RPMI7951 (cell line): ENCODE results near the gene NFIC. TPM values are rescaled to one million over a fixed set of nuclear protein-coding genes. Genes with fewer than 3 reads are reported as not detected.
"Not testable (repeated sequence)": the region's sequence is repeated elsewhere in the genome, so short reads cannot be mapped to it uniquely, and the experiment has no call there.

Source experiments
- DNase-seq: peaks from one replicate; pipeline ENCODE4 v3.0.0-alpha.2; 2012; ENCODE audit warnings: low read depth
- total RNA-seq: library from RNA; depleted of rRNA; stranded (reverse); fragments of >200 nt; shearing (Covaris generic); gene quantifications from 2 replicates; pipeline ENCODE4 v1.2.3, GENCODE V29; 2014

Gene NFIC
- total RNA-seq, 1 experiment from 2014 or later, result 20.9 TPM

DNA sequence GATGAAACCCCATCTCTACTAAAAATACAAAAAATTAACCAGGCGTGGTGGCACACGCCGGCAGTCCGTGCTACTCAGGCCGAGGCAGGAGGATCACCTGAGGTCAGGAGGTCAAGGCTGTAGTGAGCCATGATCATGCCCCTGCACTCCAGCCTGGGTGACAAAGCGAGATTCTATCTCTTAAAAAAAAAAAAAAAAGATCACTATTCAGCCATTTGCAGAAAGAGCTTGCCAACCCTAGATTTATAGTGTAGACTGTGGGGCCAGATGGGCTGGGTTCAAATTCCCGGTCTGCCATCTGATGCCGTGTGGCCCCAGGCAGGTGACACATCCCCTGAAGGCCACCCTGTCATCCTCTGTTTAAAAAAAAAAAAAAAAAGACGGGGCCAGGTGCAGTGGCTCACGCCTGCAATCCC lies 85.1 kb downstream of the NFIC start:
- DNase-seq, result peak; percentile 28

DNA sequence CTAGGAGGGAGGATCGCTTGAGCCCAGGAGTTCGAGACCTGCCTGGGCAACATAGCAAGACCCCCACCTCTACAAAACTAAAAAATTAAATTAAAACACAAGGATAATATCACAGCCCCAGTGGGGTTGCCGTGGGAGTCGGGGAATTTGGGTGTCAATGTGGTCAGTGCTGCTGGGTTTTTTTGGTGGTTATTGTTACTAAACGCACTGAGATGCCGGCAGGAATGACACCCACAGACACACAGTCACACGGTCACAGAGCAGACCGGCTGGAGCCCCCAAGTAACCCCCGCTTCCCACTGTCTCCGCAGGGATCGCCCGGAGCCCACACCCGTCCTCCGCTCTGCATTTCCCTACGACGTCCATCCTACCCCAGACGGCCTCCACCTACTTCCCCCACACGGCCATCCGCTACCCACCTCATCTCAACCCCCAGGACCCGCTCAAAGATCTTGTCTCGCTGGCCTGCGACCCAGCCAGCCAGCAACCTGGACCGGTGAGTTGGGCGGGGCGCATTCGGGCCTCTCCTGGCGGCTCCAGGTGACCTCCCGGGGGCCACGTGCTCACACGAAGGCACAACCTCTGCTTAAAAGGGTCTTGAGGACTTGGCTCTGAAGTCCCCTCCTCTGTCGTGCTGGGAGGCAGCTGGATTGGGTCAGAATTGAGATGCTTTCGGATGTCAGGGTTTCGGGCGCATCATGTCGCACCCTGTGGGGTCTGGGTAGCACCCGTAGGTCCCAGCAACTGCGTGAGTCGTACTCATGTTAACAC lies 86.0 kb downstream of the NFIC start:
- no peak for DNase-seq

DNA sequence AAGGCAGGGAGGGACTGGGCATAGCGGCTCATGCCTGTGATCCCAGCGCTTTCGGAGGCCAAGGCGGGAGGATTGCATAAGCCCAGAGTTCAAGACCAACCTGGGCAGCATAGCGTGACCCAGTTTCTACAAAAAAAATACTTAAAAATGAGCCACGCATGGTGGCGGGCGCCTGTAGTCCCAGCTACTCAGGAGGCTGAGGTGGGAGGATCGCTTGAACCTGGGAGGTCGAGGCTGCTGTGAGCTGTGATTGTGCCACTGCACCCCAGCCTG lies 86.5 kb downstream of the NFIC start:
- not testable (repeated sequence) for DNase-seq

DNA sequence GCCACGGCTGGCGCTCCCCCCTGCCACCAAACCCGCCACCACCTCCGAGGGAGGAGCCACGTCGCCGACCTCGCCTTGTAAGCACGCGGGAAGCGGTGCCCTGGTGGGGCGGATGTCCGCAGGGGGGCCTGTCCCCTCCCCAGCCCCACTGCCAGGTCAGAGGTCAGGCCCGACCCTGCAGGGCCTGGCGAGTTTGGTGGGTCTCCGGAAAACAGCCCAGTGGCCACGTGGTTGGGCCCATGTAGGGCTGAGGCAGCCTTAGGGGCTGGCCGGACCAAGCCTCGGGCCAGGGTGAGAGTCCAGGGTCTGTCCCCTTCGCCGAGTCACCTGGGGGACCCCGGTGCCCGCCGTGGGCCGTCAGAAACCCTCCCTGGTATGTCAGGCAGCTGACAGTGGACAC lies 87.5 kb downstream of the NFIC start:
- no peak for DNase-seq

DNA sequence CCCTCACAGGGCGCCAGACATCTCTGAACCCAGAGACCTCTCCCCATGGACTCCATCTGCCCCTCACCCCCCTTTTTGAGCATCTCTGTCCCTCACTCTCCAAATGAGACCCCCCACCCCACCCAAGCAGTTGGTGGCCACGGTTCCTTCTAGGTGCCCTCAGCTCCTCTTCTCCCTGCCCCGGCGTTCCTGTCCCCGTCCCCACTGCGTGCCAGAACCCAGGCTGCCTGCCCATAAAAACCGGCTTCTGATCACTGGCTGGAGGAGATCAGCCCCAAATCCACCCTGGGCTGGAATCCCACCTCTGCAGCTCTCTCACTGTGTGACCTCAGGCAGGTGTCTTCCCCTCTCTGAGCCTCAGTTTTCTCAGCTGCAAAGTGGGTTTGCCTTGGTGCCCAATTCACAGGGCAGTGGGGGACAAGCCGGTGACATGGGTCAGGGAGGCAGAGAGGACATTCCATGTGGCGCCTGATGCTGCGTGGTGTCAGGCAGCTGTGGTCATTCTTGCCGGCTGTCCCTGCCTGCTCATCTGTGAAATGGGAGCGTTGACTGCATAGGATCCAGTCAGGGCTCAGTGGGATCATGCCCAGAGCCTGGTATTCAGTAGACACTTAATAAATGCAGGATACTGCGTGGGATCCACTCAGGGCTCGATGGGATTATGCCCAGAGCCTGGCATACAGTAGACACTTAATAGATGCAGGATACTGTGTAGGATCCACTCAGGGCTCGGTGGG lies 88.4 kb downstream of the NFIC start:
- no peak for DNase-seq

DNA sequence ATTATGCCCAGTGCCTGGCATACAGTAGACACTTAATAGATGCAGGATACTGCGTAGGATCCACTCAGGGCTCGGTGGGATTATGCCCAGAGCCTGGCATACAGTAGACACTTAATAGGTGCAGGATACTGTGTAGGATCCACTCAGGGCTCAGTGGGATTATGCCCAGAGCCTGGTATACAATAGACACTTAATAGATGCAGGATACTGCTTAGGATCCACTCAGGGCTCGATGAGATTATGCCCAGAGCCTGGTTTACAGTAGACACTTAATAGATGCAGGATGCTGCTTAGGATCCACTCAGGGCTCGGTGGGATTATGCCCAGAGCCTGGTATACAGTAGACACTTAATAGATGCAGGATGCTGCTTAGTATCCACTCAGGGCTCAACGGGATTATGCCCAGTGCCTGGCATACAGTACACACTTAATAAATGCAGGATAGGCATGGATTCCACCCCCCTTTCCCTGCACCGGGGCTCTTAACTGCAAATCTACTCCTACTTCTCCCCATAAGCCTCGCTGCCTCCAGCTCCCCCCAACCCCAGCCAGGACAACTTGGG lies 89.1 kb downstream of the NFIC start:
- DNase-seq, result no peak

DNA sequence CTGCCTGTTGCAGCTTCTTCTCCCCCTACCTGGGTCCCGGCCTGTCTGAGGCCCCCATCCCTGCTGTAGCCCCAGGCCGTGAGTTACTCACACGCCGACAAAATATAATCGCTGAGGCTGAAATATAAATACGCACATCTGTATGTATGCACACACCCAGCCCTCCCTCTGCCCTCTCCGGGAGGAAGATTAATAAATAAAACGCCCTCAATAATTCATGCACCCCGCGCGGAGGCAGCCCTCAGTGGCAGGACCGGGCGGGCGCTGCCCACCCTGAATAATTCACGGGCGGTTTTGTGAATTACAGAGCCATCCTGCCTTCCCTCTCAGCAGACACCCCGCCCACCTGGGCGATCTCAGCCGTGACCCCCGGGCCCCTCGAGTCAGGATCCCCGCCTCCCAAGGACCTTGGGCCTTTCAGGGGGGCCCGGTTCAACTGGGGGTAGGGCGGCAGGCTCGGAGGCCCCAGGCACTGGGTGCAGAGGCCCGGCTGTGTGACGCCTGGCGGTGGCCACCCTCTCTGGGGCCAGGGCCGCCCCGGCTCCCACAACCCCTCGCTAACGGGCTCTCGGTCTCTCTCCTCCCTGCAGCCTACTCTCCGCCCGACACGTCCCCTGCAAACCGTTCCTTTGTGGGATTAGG lies 89.7 kb downstream of the NFIC start:
- no peak for DNase-seq

DNA sequence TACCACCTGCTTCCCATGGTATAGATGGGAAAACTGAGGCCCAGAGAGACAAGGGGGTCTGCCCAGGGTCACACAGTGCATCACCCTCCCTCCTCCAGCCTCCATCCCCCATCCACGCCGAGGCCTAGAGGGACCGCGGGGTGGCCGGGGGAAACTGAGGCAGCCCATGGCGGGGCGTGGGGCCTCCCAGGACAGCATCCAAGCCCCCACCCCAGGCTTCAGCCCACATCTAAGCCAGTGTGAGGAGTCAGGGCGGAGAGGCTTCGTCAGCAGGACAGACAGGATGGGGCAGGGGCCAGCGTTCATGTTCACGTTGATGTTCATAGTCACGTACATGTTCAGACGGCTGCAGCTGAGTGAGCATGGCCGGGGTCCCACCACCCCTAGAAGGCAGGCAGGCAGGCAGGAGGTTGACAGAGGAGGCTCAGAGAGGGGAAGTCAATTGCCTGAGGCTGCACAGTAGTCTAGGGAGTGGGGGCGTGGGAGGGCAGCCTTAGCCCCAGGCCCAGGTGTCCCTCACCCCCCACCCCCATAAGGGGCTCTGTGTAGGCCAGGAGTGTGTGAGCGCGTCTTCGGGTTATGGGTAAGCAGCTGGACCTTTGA lies 90.6 kb downstream of the NFIC start:
- DNase-seq, result no peak

DNA sequence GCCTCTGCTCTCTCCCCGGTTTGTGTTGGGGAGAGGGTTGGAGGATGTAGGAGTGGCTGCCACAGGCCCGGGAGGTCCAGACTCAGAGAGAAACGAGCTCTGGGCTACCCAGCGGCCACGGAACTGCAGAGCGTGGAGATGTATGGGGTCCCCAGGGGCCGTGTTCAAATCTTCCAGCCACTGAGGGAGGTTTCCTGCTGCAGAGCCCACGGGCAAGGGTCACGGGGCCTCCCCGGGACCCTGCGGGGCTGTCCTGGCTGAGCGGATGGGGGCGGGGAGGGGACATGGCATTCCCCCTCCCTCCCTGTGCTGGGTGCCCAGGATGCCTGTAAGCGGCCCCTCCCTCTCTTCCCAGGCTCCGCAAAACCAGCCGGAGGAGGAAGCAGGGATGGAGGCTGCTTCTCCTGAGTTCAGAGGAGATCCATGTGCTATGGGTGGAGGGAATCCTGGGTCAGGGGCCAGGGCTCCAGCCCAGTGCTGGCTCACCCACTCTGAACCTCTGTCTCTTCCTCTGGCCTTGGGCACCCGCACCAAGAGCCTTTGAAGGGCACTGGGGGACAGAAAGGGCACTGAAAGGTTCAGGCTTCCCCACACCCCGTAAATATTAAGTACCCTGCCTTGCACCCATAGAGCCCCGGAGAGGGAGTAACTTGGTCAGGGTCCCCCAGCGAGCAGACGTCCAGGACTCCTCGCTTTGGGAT lies 91.3 kb downstream of the NFIC start:
- no peak for DNase-seq

DNA sequence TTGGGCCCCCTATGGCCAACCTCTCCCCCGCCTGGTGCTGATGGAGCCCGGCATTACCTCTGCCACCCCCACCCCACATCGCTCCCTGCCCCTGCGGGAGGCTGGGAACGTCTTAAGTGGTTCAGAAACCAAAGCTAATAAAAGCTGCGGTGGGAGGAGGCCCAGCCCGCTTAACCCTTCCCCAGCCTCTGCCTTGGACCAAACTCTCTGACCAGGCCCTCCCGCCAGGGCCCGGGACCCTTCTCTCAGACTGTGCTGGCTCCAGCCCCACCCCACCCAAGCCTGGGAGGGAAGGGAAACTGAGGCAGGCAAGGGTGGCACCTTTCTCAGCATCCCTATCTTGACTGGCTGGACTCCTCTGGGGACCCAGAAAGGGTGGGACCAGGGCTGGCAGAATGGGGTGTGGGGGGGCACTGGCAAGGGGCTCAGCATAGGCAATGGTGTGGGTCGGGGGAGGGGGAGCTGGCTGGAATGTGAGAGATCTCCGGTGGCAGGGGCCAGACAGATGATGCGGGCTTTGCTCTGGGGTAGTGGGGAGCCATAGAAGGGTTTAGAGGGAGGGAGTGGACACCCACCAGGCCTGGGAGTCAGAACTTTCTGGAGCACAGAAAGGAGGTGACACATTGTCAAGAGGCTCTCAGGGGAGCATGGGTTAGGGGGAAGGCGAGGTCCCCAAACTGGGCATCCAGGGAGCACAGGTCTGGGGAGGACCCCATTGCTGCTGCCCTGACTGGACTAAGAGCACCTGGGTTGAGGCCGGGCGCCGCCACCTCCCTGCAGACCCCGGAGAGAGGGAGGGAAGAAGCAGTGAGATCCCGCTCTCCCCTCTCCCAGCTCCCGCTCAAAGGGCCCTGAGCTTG lies 92.1 kb downstream of the NFIC start:
- DNase-seq, result no peak

DNA sequence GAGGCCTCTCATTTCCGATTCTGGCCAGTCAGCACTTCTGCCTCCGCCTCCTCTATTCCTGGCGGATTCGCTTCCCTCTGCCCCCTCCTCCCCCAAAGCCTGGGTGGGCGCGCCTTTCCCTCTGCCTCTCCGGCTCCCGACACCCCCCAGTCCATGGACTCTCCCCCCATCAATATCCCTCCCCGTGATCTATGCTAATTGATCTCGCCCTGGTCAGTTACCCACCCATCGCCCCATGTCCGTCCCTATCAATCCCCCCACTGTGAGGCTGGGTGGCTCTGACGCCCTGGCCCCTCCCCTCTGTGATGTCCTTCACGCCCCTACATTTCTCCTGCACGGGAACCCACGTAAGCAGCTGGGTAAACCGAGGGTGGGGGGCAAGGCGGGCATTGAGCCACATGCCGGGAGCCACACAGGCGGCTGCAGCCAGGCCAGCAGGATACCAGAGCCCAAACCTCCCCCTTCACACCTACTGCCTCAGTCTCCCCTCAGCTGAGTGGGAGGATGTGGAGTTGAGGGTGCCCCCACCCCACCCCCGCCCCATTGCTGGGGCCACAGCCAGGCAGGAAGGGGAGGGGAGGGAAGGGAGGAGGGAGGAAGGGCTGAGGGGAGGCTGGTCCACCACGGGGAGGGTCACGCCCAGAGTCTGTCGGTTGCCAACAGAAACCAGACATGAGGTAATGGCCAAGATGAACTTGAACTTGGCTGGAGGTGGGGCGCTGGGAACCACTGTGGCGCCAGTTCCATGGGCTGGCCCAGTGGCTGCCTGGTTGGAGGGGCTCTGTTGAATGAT lies 92.9 kb downstream of the NFIC start:
- DNase-seq, result peak; percentile 48

DNA sequence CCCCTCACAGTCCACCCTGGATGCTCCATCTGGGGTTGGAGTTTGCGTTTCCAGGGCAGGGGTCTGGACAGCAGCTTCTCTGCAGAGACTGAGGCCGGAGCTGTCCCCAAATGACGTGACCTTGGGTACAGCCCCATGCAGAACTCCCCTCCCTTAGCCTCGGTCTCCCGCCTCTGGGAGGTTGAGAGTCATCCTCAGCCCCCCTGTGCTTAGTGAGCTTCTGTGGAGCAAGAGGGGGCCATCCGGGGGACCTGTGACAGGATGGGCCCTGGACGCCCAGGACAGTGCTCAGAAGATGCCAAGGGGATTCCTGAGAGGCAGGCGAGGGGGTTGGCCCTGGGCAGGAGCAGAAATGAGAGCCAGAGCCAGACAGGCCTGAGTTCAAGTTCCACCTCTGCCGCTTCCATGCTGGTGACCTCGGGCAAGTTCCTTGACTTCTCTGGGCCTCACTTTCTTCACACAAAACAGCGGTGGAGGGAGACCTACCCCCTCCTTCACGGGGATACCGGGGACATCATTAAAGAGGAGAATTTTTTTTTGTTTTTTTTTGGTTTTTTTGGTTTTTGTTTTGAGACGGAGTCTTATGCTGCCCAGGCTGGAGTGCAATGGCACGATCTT lies 93.7 kb downstream of the NFIC start:
- no peak for DNase-seq

DNA sequence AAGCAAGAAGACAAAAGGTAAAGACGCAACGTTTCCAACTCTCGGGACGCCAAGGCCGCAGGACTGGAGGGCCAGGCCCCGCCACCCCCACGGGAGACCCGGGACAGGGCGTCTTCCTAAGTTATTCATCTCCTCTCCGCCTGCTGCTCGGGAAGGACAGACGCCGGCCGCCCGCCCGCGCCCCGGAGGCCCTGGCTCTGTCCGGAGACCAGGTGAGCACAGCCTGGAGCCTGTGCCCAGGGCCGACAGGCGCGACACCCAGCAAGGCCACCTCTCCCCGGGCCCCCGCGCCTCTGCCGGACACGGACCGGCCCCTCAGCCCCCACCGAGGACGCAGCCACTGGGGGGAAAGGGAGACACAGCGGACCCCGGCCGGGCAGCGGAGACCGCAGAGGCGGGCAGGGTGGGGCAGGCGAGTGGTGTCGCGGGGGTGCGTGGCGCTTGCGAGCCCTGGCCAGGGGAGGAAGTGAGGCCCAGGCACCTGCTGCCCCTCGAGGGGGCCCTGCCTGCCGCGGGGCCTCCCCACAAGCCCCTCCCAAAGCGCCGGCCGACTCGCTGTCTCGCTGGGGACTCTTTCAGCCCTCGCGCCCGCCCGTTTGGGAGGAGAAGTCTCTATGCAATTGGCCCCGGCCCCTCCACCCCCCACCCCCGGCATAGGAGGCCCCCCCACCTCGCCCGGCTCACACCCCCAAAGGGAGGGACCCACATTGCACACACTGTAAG lies 96.8 kb downstream of the NFIC start:
- no peak for DNase-seq

DNA sequence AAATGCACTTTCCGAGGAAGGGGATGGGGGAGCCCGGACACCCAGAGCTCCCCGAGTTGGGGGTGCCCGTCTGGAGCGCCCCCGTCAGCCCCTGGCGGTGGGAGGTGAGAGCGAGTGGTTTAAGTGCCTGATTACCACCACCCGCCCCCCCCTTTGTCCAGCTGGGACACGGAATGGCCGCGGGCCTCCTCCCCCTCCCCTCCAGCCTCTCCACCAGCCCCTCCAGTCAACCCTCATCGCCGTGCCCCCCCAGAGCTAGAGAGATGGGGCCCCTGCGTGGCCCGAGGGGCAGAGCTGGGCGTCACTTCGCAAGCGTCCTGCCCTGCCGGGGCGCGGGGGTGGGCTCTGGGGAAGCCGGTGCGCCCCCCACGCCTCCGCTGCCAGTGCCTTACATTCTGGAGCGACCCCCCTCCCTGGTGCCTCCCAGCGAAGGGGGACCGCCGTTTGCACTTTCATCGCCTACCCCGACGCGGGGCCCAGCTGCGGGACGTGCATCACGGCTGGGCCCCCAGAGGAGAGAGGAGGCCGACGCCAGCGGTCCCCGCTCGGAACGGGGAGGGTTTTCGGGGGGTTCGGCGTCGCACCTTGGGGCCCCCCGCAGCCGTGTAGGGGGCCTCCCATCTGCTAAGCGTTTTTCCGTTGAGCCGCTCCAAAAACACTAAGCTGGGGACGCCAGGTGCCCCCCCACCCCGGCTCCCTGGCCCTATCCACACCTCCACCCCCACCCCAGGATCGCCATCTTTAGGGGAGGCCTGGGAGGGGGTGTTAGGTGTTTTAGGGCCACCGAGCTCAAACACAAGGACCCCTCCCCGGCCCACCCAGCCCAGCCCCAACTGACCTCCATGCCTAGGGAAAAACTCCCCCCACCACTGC lies 97.6 kb downstream of the NFIC start:
- DNase-seq, result no peak

DNA sequence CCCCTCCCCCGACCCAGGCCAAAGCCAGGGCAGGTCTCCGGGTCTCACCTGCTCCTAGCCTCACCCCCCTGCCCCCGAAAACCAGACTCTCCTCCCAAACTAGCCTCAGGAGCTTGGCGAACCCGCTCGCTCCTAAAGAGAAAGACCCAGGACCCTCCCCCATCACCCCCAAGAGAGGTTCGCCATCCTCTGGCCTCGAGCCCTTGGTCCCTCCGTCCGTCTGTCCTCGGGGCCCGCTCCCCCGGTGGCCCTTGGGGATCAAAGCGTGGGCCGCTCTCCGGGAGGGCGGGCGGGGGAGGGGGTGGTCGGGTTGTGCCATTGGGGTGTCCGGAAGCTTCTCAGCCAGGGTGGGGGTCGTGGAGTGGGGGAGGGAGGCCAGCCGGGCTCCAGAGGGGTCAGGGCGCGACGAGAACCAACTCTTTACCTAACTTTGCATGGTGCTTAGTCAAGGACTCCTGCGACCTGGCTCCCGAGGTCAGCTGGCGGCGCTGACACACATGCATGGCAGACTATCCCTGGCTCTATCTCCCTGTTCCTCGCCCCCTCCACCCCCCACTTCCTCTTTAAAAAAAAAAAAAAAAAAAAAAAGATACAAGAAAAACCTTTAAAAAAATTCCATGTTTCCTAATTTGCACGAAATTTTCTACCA lies 98.3 kb downstream of the NFIC start:
- no peak for DNase-seq

DNA sequence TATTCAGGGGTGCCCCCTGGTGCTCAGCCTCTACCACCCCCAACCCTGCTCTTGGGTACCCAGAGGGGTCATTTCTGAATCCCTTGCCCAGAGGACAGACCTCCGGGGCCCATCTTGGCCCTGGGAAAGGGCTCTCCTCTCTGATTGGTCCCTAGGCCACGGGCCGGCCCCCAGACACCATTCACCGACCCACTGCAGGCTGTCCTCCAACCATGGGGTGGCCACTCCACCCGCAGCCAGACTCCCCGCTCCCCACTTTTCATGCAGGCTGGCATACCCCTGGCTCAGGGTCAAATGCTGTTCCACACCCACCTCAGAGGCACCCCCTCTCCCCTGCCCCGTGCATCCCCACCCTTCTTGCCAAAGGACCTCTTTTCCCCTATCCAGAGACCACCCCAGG lies 99.2 kb downstream of the NFIC start:
- DNase-seq, result no peak

DNA sequence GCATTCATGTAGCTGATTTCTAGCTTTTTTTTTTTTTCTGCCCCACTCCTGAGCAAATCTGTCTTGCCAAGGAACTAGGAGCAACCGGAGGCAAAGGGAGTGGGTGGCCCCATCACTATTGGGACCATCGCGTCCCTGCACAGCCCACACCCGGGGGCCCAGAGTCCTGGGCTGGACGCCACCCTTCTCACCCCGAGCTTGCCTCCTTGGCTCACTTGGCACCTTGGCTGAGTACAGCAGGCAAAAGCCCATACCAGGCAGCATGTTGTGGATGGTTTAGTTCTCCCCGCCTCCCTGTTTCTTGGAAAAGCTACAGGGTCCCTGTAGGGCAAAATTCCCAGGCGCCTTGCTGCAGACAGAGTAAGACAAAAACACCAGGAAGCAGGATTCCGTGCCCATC lies 100.3 kb downstream of the NFIC start:
- DNase-seq, result no peak
